Duodenal mucosa (tissue), 2 donors: Measurements from ENCODE around the gene BHLHE23.

Experiments
- H3K27ac ChIP-seq: one replicate; pipeline ENCODE4 v1.7.0; 2013; ENCODE audit warnings: low read depth, low read length
- H3K27me3 ChIP-seq, 2 donors: one replicate each; pipeline ENCODE4 v1.7.0; 2013; ENCODE audit warnings: low read length in 2 of 2, control low read depth in 1 of 2; ENCODE audit not compliant: insufficient read depth in 2 of 2, control insufficient read depth in 1 of 2
- H3K36me3 ChIP-seq, 2 donors: one replicate each; pipeline ENCODE4 v1.7.0; 2013; ENCODE audit warnings: low read length in 2 of 2, control low read depth in 1 of 2; ENCODE audit not compliant: insufficient read depth in 2 of 2, control insufficient read depth in 1 of 2
- H3K4me1 ChIP-seq, 2 donors: one replicate each; pipeline ENCODE4 v1.7.0; 2013; ENCODE audit warnings: low read length in 2 of 2, control low read depth in 1 of 2; ENCODE audit not compliant: insufficient read depth in 2 of 2, control insufficient read depth in 1 of 2
- H3K4me3 ChIP-seq, 2 donors: one replicate each; pipeline ENCODE4 v1.7.0; 2013; ENCODE audit warnings: low read length in 2 of 2, low read depth in 1 of 2
- H3K9ac ChIP-seq, 2 donors: one replicate each; pipeline ENCODE4 v1.7.0; 2013; ENCODE audit warnings: low read length in 2 of 2, low read depth in 1 of 2
- H3K9me3 ChIP-seq, 2 donors: one replicate each; pipeline ENCODE4 v1.7.0; 2013; ENCODE audit warnings: low read length in 2 of 2, control low read depth in 1 of 2; ENCODE audit not compliant: control insufficient read depth in 1 of 2

BHLHE23 gene

GRCh38 chr20:63006540-63007359 is at the start of gene BHLHE23:
Gene BHLHE23, minus strand, starts transcription at chr20:63006964. Its CDS starts 190 bp downstream, at chr20:63006774.
- H3K9ac ChIP-seq: no peak within 1 kb of the TSS
- no peak within 1 kb of the TSS for H3K27ac ChIP-seq
- H3K27me3 ChIP-seq: peaks cover 65 to 72% of the 10 kb centered on the region in 2 donors
- no peaks in the 10 kb centered on the region for H3K36me3 ChIP-seq
- H3K4me1 ChIP-seq: peaks cover 0 to 10% of the 10 kb centered on the region in 2 donors
- H3K9me3 ChIP-seq: no peaks in the 10 kb centered on the region
- no peak within 1 kb of the TSS for H3K4me3 ChIP-seq

- Histone ChIP-seq H3K9ac (no peak overlapping the region), H3K27me3 (peaks cover 3 to 9% of the 10 kb centered on the region in 2 donors), H3K36me3 (no peaks in the 10 kb centered on the region), H3K9me3 (peaks cover 0 to 9% of the 10 kb centered on the region in 2 donors), H3K4me1 (no peaks in the 10 kb centered on the region), H3K27ac (no peak overlapping the region), H3K4me3 (no peak overlapping the region)
These were observed 48.9 kb upstream of the BHLHE23 start for GRCh38 chr20:63055575-63056235.

- no peaks in the 10 kb centered on the region for H3K36me3 ChIP-seq
- H3K27me3 ChIP-seq: peaks cover 3 to 9% of the 10 kb centered on the region in 2 donors
- H3K9me3 ChIP-seq: peaks cover 0 to 9% of the 10 kb centered on the region in 2 donors
- no peak overlapping the region for H3K9ac ChIP-seq
- H3K4me1 ChIP-seq: no peaks in the 10 kb centered on the region
- no peak overlapping the region for H3K27ac ChIP-seq
- no peak overlapping the region for H3K4me3 ChIP-seq
These were observed 48.0 kb upstream of the BHLHE23 start for GRCh38 chr20:63054681-63055240.

GRCh38 chr20:63054103-63054474 is 47.3 kb upstream of the BHLHE23 start:
- Histone ChIP-seq H3K36me3 (no peaks in the 10 kb centered on the region), H3K9ac (no peak overlapping the region), H3K4me3 (no peak overlapping the region), H3K27ac (no peak overlapping the region), H3K27me3 (peaks cover 3 to 9% of the 10 kb centered on the region in 2 donors), H3K4me1 (no peaks in the 10 kb centered on the region), H3K9me3 (peaks cover 0 to 9% of the 10 kb centered on the region in 2 donors)

GRCh38 chr20:63053432-63054102 is 46.8 kb upstream of the BHLHE23 start:
- H3K4me3 ChIP-seq: no peak overlapping the region
- peaks cover 3 to 6% of the 10 kb centered on the region in 2 donors for H3K27me3 ChIP-seq
- H3K9ac ChIP-seq: no peak overlapping the region
- H3K4me1 ChIP-seq: no peaks in the 10 kb centered on the region
- H3K36me3 ChIP-seq: no peaks in the 10 kb centered on the region
- no peak overlapping the region for H3K27ac ChIP-seq
- peaks cover 0 to 9% of the 10 kb centered on the region in 2 donors for H3K9me3 ChIP-seq

GRCh38 chr20:63052571-63053431 is 46.0 kb upstream of the BHLHE23 start:
- Histone ChIP-seq H3K27me3 (peaks cover 3 to 6% of the 10 kb centered on the region in 2 donors), H3K27ac (no peak overlapping the region), H3K4me3 (no peak overlapping the region), H3K36me3 (no peaks in the 10 kb centered on the region), H3K9ac (no peak overlapping the region), H3K9me3 (peaks cover 0 to 9% of the 10 kb centered on the region in 2 donors), H3K4me1 (no peaks in the 10 kb centered on the region)

- Histone ChIP-seq H3K27ac (no peak overlapping the region), H3K9me3 (peaks cover 0 to under 1% of the 10 kb centered on the region in 2 donors), H3K27me3 (peaks cover 0 to 6% of the 10 kb centered on the region in 2 donors)
These were observed 45.1 kb upstream of the BHLHE23 start for GRCh38 chr20:63051911-63052310.

GRCh38 chr20:63051186-63051860 is 44.6 kb upstream of the BHLHE23 start:
- Histone ChIP-seq H3K36me3 (no peaks in the 10 kb centered on the region), H3K27me3 (peaks cover 0 to 6% of the 10 kb centered on the region in 2 donors), H3K27ac (no peak overlapping the region)

More at GRCh38 chr20:63051911-63052310, 45.1 kb upstream of the BHLHE23 start:
- Histone ChIP-seq H3K4me1 (no peaks in the 10 kb centered on the region), H3K36me3 (no peaks in the 10 kb centered on the region), H3K4me3 (no peak overlapping the region), H3K9ac (no peak overlapping the region)

GRCh38 chr20:63050406-63050805 is 43.6 kb upstream of the BHLHE23 start:
- Histone ChIP-seq H3K27ac (no peak overlapping the region), H3K4me3 (no peak overlapping the region), H3K9me3 (no peaks in the 10 kb centered on the region), H3K27me3 (peaks cover 0 to 2% of the 10 kb centered on the region in 2 donors), H3K36me3 (no peaks in the 10 kb centered on the region), H3K4me1 (no peaks in the 10 kb centered on the region), H3K9ac (no peak overlapping the region)

More at GRCh38 chr20:63051186-63051860, 44.6 kb upstream of the BHLHE23 start:
- no peaks in the 10 kb centered on the region for H3K9me3 ChIP-seq
- no peaks in the 10 kb centered on the region for H3K4me1 ChIP-seq
- no peak overlapping the region for H3K4me3 ChIP-seq
- no peak overlapping the region for H3K9ac ChIP-seq
